ENCODE results near the gene KLK3.

DNA sequence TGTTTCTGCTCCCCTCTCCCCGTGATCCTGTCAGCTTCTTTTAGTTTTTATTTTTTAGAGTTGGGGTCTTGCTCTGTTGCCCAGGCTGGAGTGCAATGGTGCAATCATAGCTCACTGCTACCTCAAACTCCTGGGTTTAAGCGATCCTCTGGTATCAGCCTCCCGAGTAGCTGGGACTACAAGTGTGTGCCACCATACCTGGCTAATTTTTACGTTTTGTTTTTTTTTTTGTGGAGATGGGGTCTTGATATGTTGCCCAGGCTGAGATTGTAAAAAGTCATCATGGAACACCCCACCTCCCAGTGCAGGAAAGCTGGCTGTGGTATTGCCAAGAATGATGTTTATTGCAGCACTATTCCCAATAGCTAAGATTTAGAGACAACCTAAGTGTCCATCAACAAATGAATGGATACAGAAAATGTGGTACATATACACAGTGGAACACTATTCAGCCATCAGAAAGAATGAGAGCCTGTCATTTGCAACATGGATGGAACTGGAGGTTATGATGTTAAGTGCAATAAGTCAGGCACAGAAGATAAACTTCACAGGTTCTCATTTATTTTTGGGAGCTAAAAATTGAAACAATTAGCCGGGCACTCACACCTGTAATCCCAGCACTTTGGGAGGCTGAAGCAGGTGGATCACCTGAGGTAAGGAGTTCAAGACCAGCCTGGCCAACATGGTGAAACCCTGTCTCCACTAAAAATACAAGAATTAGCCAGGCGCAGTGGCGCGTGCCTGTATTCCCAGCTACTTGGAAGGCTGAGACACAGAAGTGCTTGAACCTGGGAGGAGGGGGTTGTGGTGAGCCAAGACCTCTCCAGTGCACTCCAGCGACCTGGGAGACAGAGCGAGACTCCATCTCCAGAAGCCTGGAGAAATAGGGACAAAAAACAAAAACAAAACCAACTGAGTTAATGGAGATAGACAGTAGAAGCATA lies 14.7 kb upstream of the KLK3 start:
- TF ChIP-seq, protein P1, sequence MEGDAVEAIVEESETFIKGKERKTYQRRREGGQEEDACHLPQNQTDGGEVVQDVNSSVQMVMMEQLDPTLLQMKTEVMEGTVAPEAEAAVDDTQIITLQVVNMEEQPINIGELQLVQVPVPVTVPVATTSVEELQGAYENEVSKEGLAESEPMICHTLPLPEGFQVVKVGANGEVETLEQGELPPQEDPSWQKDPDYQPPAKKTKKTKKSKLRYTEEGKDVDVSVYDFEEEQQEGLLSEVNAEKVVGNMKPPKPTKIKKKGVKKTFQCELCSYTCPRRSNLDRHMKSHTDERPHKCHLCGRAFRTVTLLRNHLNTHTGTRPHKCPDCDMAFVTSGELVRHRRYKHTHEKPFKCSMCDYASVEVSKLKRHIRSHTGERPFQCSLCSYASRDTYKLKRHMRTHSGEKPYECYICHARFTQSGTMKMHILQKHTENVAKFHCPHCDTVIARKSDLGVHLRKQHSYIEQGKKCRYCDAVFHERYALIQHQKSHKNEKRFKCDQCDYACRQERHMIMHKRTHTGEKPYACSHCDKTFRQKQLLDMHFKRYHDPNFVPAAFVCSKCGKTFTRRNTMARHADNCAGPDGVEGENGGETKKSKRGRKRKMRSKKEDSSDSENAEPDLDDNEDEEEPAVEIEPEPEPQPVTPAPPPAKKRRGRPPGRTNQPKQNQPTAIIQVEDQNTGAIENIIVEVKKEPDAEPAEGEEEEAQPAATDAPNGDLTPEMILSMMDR (IDR thresholded peaks at IDR 0.05; ENCODE audit: low read length), result no peak
- TF ChIP-seq EZH2 (optimal IDR thresholded peaks at IDR 0.05; ENCODE audit: low read depth, low read length), result no peak
